Measurements from ENCODE around the gene FEZF1.

FEZF1 gene

DNA sequence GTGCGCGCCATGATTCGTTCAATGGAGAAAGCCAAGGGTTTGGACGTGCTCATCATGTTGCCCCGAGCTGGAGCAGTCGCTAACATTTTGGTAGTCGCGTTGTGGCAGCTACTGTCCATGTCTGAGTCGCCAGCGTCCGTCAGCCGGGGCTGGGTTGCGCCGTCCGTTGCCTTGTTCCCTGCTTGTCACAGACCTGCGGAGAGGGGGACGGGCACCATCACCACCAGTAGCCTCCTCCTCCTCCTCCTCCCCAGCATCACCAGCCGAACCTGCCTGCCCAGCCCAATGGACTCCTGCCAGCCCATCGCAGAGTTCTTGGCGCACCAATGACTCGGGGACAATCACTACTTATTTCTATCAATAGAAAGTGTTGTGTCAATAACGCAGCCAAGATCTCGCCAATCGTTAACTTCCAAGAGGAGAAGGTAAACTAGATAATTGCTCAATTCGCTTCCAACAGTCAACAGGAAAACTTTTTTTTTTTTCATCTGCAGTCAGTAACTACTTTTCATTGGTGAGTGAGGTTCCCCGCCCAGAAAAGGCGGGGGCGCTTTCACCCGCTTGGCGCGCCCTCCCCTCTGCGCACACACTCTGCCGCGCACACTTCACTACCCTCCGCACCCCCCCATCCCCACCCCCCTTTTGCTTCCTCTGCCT, at the start of gene FEZF1:
FEZF1 (minus strand) TSS at position 432 of the 657 bp plus-strand sequence; CDS start at position 119, 313 bp downstream.
- DNase-seq (ENCODE audit: low read depth) = no peak
- TF ChIP-seq, protein P1, sequence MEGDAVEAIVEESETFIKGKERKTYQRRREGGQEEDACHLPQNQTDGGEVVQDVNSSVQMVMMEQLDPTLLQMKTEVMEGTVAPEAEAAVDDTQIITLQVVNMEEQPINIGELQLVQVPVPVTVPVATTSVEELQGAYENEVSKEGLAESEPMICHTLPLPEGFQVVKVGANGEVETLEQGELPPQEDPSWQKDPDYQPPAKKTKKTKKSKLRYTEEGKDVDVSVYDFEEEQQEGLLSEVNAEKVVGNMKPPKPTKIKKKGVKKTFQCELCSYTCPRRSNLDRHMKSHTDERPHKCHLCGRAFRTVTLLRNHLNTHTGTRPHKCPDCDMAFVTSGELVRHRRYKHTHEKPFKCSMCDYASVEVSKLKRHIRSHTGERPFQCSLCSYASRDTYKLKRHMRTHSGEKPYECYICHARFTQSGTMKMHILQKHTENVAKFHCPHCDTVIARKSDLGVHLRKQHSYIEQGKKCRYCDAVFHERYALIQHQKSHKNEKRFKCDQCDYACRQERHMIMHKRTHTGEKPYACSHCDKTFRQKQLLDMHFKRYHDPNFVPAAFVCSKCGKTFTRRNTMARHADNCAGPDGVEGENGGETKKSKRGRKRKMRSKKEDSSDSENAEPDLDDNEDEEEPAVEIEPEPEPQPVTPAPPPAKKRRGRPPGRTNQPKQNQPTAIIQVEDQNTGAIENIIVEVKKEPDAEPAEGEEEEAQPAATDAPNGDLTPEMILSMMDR (IDR thresholded peaks at IDR 0.05; ENCODE audit: low read depth, low read length) = no peak
- TF ChIP-seq POLR2A (IDR thresholded peaks at IDR 0.05; ENCODE audit: extremely low read depth, insufficient read length) (no peak), MYC (IDR thresholded peaks at IDR 0.05; ENCODE audit: low read depth, low read length) (no peak)
- TF ChIP-seq, protein P2, sequence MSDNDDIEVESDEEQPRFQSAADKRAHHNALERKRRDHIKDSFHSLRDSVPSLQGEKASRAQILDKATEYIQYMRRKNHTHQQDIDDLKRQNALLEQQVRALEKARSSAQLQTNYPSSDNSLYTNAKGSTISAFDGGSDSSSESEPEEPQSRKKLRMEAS (IDR thresholded peaks at IDR 0.05; ENCODE audit: low read depth, low read length) = no peak
- no peak within 1 kb of the TSS for H3K4me3 ChIP-seq (ENCODE audit: low read depth, low read length)

DNA sequence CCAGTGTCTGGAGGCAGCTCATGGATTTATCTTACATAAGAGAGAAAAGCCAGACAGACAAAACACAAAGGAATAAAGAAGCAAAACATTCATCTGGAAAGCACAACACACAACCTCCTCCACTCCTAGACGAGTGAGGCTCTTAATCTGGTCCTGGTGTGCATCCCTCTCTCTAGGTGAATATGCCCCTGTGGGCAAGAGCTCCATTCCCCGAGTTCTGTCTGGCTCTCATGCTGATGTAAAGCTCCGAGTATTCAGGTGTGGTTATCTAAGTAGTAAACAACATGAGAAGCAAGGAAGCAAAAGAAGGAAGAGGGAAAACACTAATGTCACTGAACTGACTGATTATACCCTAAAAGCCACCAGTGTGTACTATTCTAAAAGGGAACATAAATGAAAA, 47.9 kb upstream of the FEZF1 start:
- TF ChIP-seq, protein P1 (IDR thresholded peaks at IDR 0.05; ENCODE audit: low read depth, low read length) = no peak
- no peak for TF ChIP-seq POLR2A (IDR thresholded peaks at IDR 0.05; ENCODE audit: extremely low read depth, insufficient read length)
- no peak for TF ChIP-seq MYC (IDR thresholded peaks at IDR 0.05; ENCODE audit: low read depth, low read length)
- TF ChIP-seq, protein P2 (IDR thresholded peaks at IDR 0.05; ENCODE audit: low read depth, low read length) = no peak
- DNase-seq (ENCODE audit: low read depth) = no peak

DNA sequence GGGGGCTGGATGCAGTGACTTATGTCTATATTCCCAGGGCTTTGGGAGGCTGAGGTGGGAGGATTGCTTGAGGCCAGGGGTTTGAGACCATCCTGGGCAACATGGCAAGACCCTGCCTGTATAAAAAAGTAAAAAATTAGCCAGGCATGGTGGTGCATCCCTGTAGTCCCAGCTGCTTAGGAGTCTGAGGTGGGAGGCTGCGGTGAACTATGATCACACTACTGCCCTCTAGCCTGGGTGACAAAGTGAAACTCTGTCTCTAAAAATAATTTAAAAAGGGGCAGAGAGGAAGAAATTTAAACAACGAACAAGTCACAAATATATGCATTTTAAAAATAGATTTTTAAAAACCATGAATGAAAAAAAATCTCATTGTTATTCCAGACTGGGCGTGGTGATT, 46.2 kb upstream of the FEZF1 start:
- no peak for DNase-seq (ENCODE audit: low read depth)
- TF ChIP-seq POLR2A (IDR thresholded peaks at IDR 0.05; ENCODE audit: extremely low read depth, insufficient read length) (no peak), MYC (IDR thresholded peaks at IDR 0.05; ENCODE audit: low read depth, low read length) (no peak)
- TF ChIP-seq, protein P2 (IDR thresholded peaks at IDR 0.05; ENCODE audit: low read depth, low read length) = no peak
- TF ChIP-seq, protein P1 (IDR thresholded peaks at IDR 0.05; ENCODE audit: low read depth, low read length) = no peak
- no peak overlapping the region for H3K4me3 ChIP-seq (ENCODE audit: low read depth, low read length)

More for the DNA sequence above, 47.9 kb upstream of the FEZF1 start:
- no peak overlapping the region for H3K4me3 ChIP-seq (ENCODE audit: low read depth, low read length)

DNA sequence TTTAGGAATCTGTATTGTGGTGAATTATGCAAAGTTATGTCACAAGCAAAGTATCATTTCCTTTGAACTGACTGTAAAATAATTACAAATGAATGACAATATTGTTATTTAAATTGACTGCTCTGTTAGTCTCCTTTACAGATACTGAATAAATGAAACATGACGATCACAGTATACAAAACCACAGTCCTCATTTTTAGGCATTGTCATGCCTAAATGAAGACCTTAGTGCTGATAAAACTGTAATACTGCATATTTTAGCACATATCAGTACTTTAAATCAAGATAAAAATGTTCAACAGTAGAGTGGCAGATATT, 39.7 kb upstream of the FEZF1 start:
- no peak overlapping the region for H3K4me3 ChIP-seq (ENCODE audit: low read depth, low read length)
- TF ChIP-seq, protein P2 (IDR thresholded peaks at IDR 0.05; ENCODE audit: low read depth, low read length) = no peak
- TF ChIP-seq POLR2A (IDR thresholded peaks at IDR 0.05; ENCODE audit: extremely low read depth, insufficient read length) (no peak), MYC (IDR thresholded peaks at IDR 0.05; ENCODE audit: low read depth, low read length) (no peak)
- TF ChIP-seq, protein P1 (IDR thresholded peaks at IDR 0.05; ENCODE audit: low read depth, low read length) = no peak
- DNase-seq (ENCODE audit: low read depth) = no peak

DNA sequence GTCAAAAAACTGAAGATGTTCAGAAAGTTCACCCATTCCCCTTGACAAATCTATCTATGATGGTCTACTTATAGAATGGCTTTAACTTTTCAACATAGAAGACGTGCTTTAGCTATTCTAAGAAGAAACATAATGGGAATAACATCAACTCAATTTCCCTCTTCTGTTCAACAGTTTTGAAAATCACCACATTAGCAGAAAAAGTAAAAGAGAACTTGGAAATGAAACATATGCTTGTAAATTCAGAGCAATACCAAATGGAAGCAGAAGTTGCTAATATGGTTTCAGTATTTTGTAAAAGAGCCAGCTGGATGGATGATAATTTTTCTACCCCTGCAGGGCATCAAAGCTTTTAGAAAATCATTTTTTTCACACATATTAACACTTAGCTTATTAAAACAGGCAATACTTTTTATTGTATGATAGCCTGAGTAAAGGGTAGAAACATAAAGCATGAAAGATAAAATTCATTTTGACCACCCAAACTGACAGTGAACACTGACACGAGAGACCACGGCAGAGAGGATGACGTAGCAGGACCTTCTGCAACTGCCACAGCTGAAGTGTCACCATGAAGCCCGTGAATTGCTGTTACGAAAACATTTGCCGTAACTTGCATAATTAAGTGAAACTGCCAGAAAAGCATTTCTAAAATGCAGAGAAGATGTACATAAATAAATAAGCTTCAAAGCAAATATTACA, 39.2 kb upstream of the FEZF1 start:
- no peak for TF ChIP-seq MYC (IDR thresholded peaks at IDR 0.05; ENCODE audit: low read depth, low read length)
- TF ChIP-seq, protein P2 (IDR thresholded peaks at IDR 0.05; ENCODE audit: low read depth, low read length) = no peak
- TF ChIP-seq POLR2A (IDR thresholded peaks at IDR 0.05; ENCODE audit: extremely low read depth, insufficient read length) = no peak
- TF ChIP-seq, protein P1 (IDR thresholded peaks at IDR 0.05; ENCODE audit: low read depth, low read length) = no peak
- DNase-seq (ENCODE audit: low read depth) = no peak

More for the DNA sequence above, 39.2 kb upstream of the FEZF1 start:
- H3K4me3 ChIP-seq (ENCODE audit: low read depth, low read length) = no peak overlapping the region
